Gastroesophageal sphincter (tissue), 3 donors: ENCODE measurements around the gene INPP4B.

Experiments
- POLR2A ChIP-seq, 2 donors: fragments of 450-650 bp; IDR thresholded peaks; one replicate each; pipeline ENCODE4 v1.6.1; 2017; ENCODE audit warnings: antibody characterized with exemption in 2 of 2, mild to moderate bottlenecking in 2 of 2, moderate library complexity in 1 of 2
- POLR2AphosphoS5 ChIP-seq: sonication (generic); formaldehyde crosslinking; IDR thresholded peaks from one replicate; pipeline ENCODE4 v1.6.1; 2017; ENCODE audit warnings: antibody characterized with exemption
- TF ChIP-seq, protein P1 (sequence below), 4 experiments: fragments of 200-600 bp in 2 of 4; fragments of 450-650 bp in 2 of 4; sonication (generic) in 1 of 4; IDR thresholded peaks; one replicate each; pipeline ENCODE4 v1.5.1; 2017 to 2019; ENCODE audit warnings: antibody characterized with exemption in 4 of 4, mild to moderate bottlenecking in 2 of 4, moderate library complexity in 2 of 4

DNA sequence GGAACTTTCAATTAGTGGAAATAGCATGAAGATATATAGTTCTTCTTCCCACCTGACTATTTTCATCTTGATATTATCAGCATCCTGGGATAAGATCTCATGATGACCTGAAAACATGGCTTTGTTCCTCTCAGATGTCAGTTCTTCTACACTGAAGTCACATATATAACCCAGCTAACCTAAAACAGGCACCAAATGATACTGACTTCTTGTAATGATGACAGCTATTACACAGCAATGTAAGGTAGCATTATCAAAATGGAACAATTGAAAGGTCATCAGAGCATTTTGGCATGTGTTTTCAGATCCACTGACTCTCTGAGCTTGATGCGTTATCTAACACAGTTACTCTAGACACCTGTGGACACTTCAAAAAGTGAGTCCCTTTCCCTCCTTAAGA, 469.9 kb downstream of the INPP4B start:
- no peak for TF ChIP-seq POLR2AphosphoS5
- TF ChIP-seq, protein P1, sequence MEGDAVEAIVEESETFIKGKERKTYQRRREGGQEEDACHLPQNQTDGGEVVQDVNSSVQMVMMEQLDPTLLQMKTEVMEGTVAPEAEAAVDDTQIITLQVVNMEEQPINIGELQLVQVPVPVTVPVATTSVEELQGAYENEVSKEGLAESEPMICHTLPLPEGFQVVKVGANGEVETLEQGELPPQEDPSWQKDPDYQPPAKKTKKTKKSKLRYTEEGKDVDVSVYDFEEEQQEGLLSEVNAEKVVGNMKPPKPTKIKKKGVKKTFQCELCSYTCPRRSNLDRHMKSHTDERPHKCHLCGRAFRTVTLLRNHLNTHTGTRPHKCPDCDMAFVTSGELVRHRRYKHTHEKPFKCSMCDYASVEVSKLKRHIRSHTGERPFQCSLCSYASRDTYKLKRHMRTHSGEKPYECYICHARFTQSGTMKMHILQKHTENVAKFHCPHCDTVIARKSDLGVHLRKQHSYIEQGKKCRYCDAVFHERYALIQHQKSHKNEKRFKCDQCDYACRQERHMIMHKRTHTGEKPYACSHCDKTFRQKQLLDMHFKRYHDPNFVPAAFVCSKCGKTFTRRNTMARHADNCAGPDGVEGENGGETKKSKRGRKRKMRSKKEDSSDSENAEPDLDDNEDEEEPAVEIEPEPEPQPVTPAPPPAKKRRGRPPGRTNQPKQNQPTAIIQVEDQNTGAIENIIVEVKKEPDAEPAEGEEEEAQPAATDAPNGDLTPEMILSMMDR (IDR thresholded peaks at IDR 0.05), result no peak
- no peak for TF ChIP-seq POLR2A (IDR thresholded peaks at IDR 0.05)
